Activated CD4-positive, alpha-beta T cell treated with anti-CD3 and anti-CD28 coated beads, Interleukin-2, amount 10 ng/mL, durations not matched to agents 24 days and 14 days (primary cell): ENCODE data around the gene CDK16. TPM values are rescaled to one million over a fixed set of nuclear protein-coding genes. Genes with fewer than 3 reads are reported as not detected.
A peak's percentile ranks its signal among the peaks of the same experiment; 100 is the strongest.

Source experiments
- DNase-seq: peaks from one replicate; pipeline ENCODE4 v3.0.0; 2022
- H3K27ac Mint-ChIP-seq: one replicate; pipeline ENCODE4 v1.8.0; 2022; ENCODE audit warnings: mild to moderate bottlenecking, mixed read lengths
- H3K27me3 Mint-ChIP-seq: one replicate; pipeline ENCODE4 v1.8.0; 2022; ENCODE audit warnings: mixed read lengths
- H3K36me3 Mint-ChIP-seq: one replicate; pipeline ENCODE4 v1.8.0; 2022; ENCODE audit warnings: low read depth, mild to moderate bottlenecking, mixed read lengths
- H3K4me1 Mint-ChIP-seq: one replicate; pipeline ENCODE4 v1.8.0; 2021; ENCODE audit warnings: mixed read lengths
- H3K4me3 Mint-ChIP-seq: one replicate; pipeline ENCODE4 v1.8.0; 2022; ENCODE audit warnings: mild to moderate bottlenecking, moderate library complexity, mixed read lengths
- H3K9me3 Mint-ChIP-seq: one replicate; pipeline ENCODE4 v1.8.0; 2021; ENCODE audit warnings: mixed read lengths
- intact Hi-C: fragments of 100-400 bp; cut with micrococcal nuclease; formaldehyde crosslinking; loops from one replicate; pipeline ENCODE4 v1.15.1; 2023
- total RNA-seq: library from RNA; stranded (reverse); gene quantifications from 2 replicates; pipeline ENCODE4 v1.2.3, GENCODE V29; 2022

CDK16 gene
- total RNA-seq, 1 donor from 2014 or later: 70.2 TPM

GRCh38 chrX:47178337-47178736 lies 40.1 kb upstream of the CDK16 start:
- H3K4me1 Mint-ChIP-seq: no peaks in the 10 kb centered on the region
- intact Hi-C loops: no loop called here

DNA sequence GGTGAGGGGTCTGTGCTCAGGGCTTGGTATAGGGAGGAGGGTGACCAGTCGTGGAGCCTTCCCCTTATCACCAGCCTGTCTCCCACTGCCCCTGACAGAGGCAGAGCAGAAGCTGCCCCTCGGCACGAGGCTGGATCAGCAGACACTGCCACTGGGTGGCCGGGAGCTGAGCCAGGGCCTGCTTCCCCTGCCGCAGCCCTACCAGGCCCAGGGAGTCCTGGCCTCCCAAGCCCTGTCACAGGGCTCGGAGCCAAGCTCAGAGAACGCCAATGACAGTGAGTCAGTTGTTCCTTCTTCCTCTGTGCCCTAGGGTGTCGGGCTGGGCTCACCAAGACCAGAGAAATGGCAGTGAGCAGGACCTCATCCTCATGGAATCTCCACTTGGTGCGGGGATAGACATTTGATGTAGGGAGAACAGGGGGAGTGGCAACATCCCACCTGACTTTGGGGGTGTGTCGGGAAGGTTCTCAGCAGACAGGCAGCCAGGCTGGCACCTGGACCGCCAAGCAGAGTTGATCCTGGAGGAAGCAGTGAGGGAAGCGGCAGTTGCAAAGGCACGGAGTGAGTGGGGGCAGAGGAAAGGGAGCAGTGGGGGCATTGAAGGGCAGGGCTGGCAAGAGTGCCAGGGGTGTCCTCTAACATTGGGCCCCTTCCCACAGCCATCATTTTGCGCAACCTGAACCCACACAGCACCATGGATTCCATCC lies 39.1 kb upstream of the CDK16 start:
- no peak for DNase-seq
- intact Hi-C loops: no loop called here
- Mint-ChIP-seq H3K27ac (no peak overlapping the region), H3K4me1 (no peaks in the 10 kb centered on the region), H3K27me3 (no peaks in the 10 kb centered on the region), H3K9me3 (no peaks in the 10 kb centered on the region), H3K4me3 (no peak overlapping the region), H3K36me3 (peaks cover 37% of the 10 kb centered on the region)

More at GRCh38 chrX:47178337-47178736, 40.1 kb upstream of the CDK16 start:
- H3K4me3 Mint-ChIP-seq: no peak overlapping the region
- H3K36me3 Mint-ChIP-seq: peaks cover 38% of the 10 kb centered on the region
- no peaks in the 10 kb centered on the region for H3K9me3 Mint-ChIP-seq
- H3K27ac Mint-ChIP-seq: no peak overlapping the region
- no peak for DNase-seq
- no peaks in the 10 kb centered on the region for H3K27me3 Mint-ChIP-seq

GRCh38 chrX:47179928-47180255 lies 38.6 kb upstream of the CDK16 start:
- H3K27me3 Mint-ChIP-seq: no peaks in the 10 kb centered on the region
- H3K36me3 Mint-ChIP-seq: peaks cover 38% of the 10 kb centered on the region
- H3K27ac Mint-ChIP-seq: no peak overlapping the region
- DNase-seq: no peak
- H3K9me3 Mint-ChIP-seq: no peaks in the 10 kb centered on the region
- H3K4me1 Mint-ChIP-seq: no peaks in the 10 kb centered on the region
- intact Hi-C loops: no loop called here
- no peak overlapping the region for H3K4me3 Mint-ChIP-seq

DNA sequence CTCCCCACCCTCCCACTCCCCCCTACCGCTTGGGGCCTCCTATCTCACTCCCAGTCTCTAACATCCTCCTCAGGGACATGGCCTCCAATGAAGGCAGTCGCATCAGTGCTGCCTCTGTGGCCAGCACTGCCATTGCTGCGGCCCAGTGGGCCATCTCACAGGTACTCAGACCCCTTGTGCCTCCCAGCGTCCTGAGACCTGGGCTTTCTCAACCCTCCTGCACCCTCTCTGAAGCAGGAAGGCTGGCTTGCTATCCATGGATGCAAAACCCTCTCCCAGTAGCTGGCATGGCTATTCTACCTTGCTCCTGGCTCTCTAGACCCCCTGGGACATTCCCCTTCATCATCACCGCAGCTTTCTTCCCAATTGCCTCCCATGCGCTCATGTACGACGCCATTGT lies 38.1 kb upstream of the CDK16 start:
- no peaks in the 10 kb centered on the region for H3K9me3 Mint-ChIP-seq

DNA sequence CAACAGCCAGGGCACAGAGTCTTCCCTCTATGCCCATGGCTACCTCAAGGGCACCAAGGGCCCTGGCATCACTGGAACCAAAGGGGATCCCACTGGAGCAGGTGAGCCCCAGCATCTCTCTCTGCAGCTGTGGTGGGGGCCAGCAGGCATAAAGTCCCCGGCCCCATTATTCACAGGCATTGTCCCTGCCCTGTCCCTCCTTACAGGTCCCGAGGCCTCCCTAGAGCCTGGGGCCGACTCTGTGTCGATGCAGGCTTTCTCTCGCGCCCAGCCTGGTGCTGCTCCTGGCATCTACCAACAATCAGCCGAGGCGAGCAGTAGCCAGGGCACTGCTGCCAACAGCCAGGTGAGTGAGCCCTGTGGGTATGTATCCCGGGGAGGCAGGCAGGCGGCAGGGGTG lies 37.2 kb upstream of the CDK16 start:
- Mint-ChIP-seq H3K9me3 (no peaks in the 10 kb centered on the region), H3K27me3 (no peaks in the 10 kb centered on the region), H3K36me3 (peaks cover 38% of the 10 kb centered on the region), H3K27ac (no peak overlapping the region), H3K4me1 (no peaks in the 10 kb centered on the region), H3K4me3 (no peak overlapping the region)
- intact Hi-C loops: no loop called here
- DNase-seq: no peak

More for the DNA sequence above, 38.1 kb upstream of the CDK16 start:
- intact Hi-C loops: no loop called here
- Mint-ChIP-seq H3K27ac (no peak overlapping the region), H3K4me1 (no peaks in the 10 kb centered on the region), H3K4me3 (no peak overlapping the region), H3K36me3 (peaks cover 38% of the 10 kb centered on the region), H3K27me3 (no peaks in the 10 kb centered on the region)
- DNase-seq: no peak

DNA sequence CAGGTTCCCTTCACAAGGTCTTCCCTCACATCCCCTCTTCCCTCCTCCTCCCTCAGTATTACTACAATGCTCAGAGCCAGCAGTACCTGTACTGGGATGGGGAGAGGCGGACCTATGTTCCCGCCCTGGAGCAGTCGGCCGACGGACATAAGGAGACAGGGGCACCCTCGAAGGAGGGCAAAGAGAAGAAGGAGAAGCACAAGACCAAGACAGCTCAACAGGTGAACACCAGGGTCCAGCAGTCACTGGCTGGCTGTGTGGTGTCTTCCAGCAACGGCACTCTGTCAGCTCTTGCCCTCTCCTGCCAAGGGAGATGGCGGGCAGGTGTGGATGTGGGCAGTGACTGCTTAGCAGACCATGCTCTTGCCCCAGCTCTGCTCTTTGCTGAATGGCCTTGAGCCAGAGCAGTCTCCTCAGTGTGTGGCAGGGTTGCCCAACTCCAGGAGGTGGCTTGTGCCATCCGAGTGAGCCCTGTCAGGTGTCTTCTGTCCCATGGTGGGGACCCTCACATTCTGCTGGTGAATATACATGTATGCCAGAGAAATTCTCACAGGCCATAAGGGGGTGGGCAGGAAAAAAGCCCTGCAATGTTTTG lies 36.3 kb upstream of the CDK16 start:
- no peaks in the 10 kb centered on the region for H3K4me1 Mint-ChIP-seq
- intact Hi-C loops: no loop called here
- H3K4me3 Mint-ChIP-seq: no peak overlapping the region
- peaks cover 37% of the 10 kb centered on the region for H3K36me3 Mint-ChIP-seq
- H3K27me3 Mint-ChIP-seq: no peaks in the 10 kb centered on the region
- no peak for DNase-seq
- H3K27ac Mint-ChIP-seq: no peak overlapping the region
- no peaks in the 10 kb centered on the region for H3K9me3 Mint-ChIP-seq

DNA sequence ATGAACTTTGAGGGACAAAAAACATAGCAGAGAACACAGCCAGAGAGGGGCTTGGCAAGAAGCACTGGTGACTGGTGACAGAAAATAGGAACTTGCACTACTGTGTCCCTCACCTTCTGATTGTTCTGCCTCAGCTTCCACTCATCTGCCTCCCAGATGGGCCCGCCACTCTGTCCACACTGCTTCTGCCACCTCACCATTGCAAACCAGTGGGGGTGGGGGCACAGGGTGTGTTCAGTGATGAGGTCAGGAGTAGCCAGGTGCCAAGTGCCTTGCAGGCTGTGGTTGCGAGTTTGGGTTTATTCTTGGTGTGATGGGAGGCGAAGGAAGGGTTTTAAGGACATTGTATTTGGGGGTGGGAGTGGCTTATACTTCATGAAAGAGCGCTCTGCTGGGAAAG lies 34.0 kb upstream of the CDK16 start:
- Mint-ChIP-seq H3K9me3 (no peaks in the 10 kb centered on the region), H3K27me3 (no peaks in the 10 kb centered on the region), H3K4me3 (no peak overlapping the region), H3K27ac (no peak overlapping the region), H3K36me3 (peaks cover 25% of the 10 kb centered on the region), H3K4me1 (peaks cover 6% of the 10 kb centered on the region)
- no peak for DNase-seq
- intact Hi-C loops: no loop called here

GRCh38 chrX:47185241-47185640 lies 33.2 kb upstream of the CDK16 start:
- Mint-ChIP-seq H3K27me3 (no peaks in the 10 kb centered on the region), H3K4me1 (peaks cover 6% of the 10 kb centered on the region), H3K36me3 (peaks cover 24% of the 10 kb centered on the region), H3K9me3 (no peaks in the 10 kb centered on the region), H3K27ac (no peak overlapping the region), H3K4me3 (no peak overlapping the region)
- intact Hi-C loops: no loop called here
- no peak for DNase-seq

DNA sequence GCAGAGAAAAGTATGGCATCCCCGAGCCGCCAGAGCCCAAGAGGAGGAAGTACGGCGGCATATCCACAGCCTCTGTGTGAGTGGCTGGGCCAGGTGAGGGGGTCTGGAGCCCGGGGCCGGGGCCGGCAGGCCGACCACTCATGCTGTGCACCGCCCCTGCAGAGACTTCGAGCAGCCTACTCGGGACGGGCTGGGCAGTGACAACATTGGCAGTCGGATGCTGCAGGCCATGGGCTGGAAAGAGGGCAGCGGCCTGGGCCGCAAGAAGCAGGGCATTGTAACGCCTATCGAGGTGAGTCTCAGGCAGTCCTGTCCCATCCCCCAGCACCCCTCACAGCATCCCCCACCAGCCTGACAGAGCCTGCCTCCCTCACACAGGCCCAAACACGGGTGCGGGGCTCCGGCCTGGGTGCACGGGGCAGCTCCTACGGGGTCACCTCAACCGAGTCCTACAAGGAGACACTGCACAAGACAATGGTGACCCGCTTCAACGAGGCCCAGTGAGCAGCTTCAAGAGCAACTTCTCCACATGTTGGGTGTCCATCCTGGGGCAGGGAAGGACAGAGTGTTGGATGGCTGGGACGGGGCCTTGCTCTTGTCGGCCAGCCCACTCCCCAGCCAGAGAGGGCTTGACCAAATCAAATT lies 32.3 kb upstream of the CDK16 start:
- no peaks in the 10 kb centered on the region for H3K27me3 Mint-ChIP-seq
- intact Hi-C loops: no loop called here
- H3K4me1 Mint-ChIP-seq: peaks cover 9% of the 10 kb centered on the region
- DNase-seq: no peak
- H3K9me3 Mint-ChIP-seq: no peaks in the 10 kb centered on the region
- H3K4me3 Mint-ChIP-seq: no peak overlapping the region
- no peak overlapping the region for H3K27ac Mint-ChIP-seq
- peaks cover 19% of the 10 kb centered on the region for H3K36me3 Mint-ChIP-seq

- peak overlapping the region; percentile 11 for H3K27ac Mint-ChIP-seq
- intact Hi-C loops: no loop called here
- H3K4me3 Mint-ChIP-seq: no peak overlapping the region
- no peaks in the 10 kb centered on the region for H3K27me3 Mint-ChIP-seq
- DNase-seq: no peak
- no peaks in the 10 kb centered on the region for H3K9me3 Mint-ChIP-seq
- H3K4me1 Mint-ChIP-seq: peaks cover 9% of the 10 kb centered on the region
- H3K36me3 Mint-ChIP-seq: peaks cover 16% of the 10 kb centered on the region
Observed at GRCh38 chrX:47187106-47187677, 31.3 kb upstream of the CDK16 start.

DNA sequence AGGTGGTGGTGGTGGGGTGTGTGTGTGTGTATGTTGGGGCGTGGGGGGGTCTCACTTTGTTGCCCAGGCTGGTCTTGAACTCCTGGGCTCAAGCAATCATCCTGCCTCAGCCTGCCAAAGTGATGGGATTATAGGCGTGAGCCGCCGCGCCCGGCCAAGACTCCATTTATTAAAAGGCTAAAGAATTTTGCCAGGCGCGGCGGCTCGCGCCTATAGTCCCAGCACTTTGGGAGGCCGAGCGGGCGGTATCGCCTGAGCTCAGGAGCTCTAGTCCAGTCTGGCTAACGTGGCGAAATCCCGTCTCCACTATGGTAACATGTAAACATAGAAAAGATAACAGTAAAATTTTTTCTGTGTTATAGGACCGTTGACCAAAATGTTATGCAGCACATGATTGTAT lies 28.6 kb upstream of the CDK16 start:
- peaks cover 16% of the 10 kb centered on the region for H3K36me3 Mint-ChIP-seq
- peaks cover 17% of the 10 kb centered on the region for H3K4me1 Mint-ChIP-seq
- no peak overlapping the region for H3K27ac Mint-ChIP-seq
- no peak for DNase-seq
- intact Hi-C loops: loop anchor here (2.0 to 10.0 kb wide), 3 partner anchors 45 to 465 kb away; partner anchors contain the start of genes ELK1, NDUFB11, RBM10 and UXT
- H3K9me3 Mint-ChIP-seq: no peaks in the 10 kb centered on the region
- no peaks in the 10 kb centered on the region for H3K27me3 Mint-ChIP-seq
- no peak overlapping the region for H3K4me3 Mint-ChIP-seq

DNA sequence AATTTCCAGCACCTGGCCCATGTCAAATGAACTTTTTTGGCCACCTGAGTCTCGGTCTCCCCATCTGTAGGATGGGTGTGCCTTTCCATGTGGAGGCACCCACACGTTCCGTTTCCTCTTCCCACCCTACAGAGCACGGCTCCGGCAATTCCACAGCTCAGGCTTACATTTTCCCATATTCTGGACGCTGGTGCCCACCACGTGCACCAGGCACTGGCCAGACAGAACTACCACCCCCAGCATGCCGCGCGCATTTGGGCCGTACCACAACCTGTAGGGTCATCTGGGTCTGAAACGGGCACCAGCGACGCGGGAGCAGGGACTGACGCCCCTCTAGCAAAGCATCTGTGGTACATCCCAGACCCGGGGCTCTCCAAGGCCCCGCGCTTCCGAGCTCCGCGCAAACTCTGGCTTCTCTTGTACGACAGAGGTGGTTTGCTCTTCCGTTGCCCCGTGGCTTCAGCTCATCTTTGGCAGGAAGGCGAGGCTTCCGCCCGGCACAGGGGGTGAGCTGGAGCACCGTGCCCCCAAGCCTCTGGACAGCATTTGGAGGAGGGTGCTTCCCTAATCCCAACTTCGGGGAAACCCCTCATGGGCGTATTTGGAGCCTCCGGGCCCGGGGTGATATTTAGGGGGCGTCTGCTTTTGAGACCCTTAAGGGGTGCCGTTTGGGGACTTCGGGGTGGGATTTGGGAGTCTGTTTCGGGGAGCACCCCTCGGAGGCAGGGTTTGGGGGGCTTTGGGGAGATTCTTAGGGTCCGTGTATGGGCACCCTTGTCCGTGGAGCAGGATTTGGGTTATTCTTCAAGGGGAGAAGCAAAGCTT lies 27.8 kb upstream of the CDK16 start:
- peaks cover 13% of the 10 kb centered on the region for H3K36me3 Mint-ChIP-seq
- intact Hi-C loops: loop anchor here (2.0 to 10.0 kb wide), 3 partner anchors 46 to 464 kb away; partner anchors contain the start of genes ELK1, NDUFB11, RBM10 and UXT
- H3K4me1 Mint-ChIP-seq: peaks cover 21% of the 10 kb centered on the region
- peak overlapping the region; percentile 96 for H3K27ac Mint-ChIP-seq
- no peaks in the 10 kb centered on the region for H3K9me3 Mint-ChIP-seq
- H3K4me3 Mint-ChIP-seq: peak overlapping the region; percentile 97
- DNase-seq: peak; percentile 93
- no peaks in the 10 kb centered on the region for H3K27me3 Mint-ChIP-seq

DNA sequence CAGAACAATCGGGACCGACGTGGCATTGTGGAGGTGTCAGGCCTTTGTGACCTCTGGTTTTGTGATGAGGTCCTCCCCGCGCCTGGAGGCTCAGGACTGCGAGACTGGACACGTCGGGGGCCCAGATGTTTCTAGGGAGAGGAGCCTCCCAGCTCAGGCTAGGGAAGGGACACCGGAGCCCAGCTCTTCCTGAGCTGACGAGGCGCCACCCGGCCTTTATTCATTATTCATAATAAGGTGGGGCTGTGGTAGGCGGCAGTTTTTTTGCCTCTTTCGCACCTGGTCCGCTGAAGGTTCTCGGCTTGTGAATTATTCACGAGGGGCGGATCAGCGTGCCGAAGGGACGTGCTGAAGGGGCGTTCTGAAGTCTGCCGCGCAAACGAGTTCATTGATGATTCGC lies 27.1 kb upstream of the CDK16 start:
- H3K27me3 Mint-ChIP-seq: no peaks in the 10 kb centered on the region
- H3K36me3 Mint-ChIP-seq: peaks cover 17% of the 10 kb centered on the region
- H3K4me1 Mint-ChIP-seq: peaks cover 28% of the 10 kb centered on the region

More for the DNA sequence above, 27.1 kb upstream of the CDK16 start:
- intact Hi-C loops: loop anchor here (2.0 to 10.0 kb wide), 3 partner anchors 47 to 463 kb away; partner anchors contain the start of genes ELK1, NDUFB11, RBM10 and UXT
- H3K4me3 Mint-ChIP-seq: peak overlapping the region; percentile 97
- H3K9me3 Mint-ChIP-seq: no peaks in the 10 kb centered on the region
- H3K27ac Mint-ChIP-seq: peak overlapping the region; percentile 96
- peak; percentile 81 for DNase-seq
